HepG2 (cell line): Measurements from ENCODE around the gene CACNA2D3.

ENCODE experiments used
- POLR2A ChIP-seq, 2 experiments: IDR thresholded peaks; 2 replicates each; pipeline ENCODE4 v1.6.1; 2011; ENCODE audit warnings: low read depth in 2 of 2, low read length in 2 of 2, mild to moderate bottlenecking in 1 of 2, moderate library complexity in 1 of 2; ENCODE audit not compliant: insufficient read depth in 1 of 2
- POLR2AphosphoS5 ChIP-seq: IDR thresholded peaks from 2 replicates; pipeline ENCODE4 v1.6.1; 2012; ENCODE audit warnings: low read depth, low read length
- ZBTB49 ChIP-seq: sonication (generic); formaldehyde crosslinking; IDR thresholded peaks from 2 replicates; pipeline ENCODE4 v1.4.0; 2020; ENCODE audit warnings: missing genetic modification reagents, borderline replicate concordance
- ZNF543 ChIP-seq: sonication (generic); formaldehyde crosslinking; IDR thresholded peaks from 2 replicates; pipeline ENCODE4 v1.4.0; 2020; ENCODE audit warnings: mild to moderate bottlenecking, missing genetic modification reagents
- ZNF780A ChIP-seq: sonication (generic); formaldehyde crosslinking; IDR thresholded peaks from 2 replicates; pipeline ENCODE4 v1.8.0; 2022; ENCODE audit warnings: mild to moderate bottlenecking, missing genetic modification reagents, moderate library complexity

GRCh38 chr3:54632326-54632665 lies 509.9 kb downstream of the CACNA2D3 start:
- TF ChIP-seq POLR2A (IDR thresholded peaks at IDR 0.05; ENCODE audit: insufficient read depth in 1 of 2, low read depth in 2 of 2, low read length in 2 of 2) (no peak), POLR2AphosphoS5 (no peak), ZNF780A (CRISPR knock-in tag) (no peak), ZNF543 (CRISPR knock-in tag) (no peak), ZBTB49 (CRISPR knock-in tag) (no peak)
